ENCODE data around the gene ERRFI1.

The ERRFI1 gene

DNA sequence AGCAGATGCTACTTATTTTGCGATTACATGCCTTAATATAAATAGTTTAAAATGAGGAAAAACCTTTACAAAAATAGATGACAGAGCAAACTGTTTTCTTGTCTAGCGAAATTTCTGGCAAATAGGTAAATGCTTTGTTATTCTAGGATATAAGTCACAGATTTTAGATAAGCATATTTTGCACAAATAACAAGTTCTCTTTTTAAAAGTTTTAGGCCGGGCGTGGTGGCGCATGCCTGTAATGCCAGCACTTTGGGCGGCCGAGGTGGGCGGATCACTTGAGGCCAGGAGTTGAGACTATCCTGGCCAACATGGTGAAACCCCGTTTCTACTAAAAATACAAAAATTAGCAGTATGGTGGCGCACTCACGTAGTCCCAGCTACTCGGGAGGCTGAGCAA lies 20.3 kb upstream of the ERRFI1 start:
- no peak for DNase-seq (ENCODE audit: low spot score)

DNA sequence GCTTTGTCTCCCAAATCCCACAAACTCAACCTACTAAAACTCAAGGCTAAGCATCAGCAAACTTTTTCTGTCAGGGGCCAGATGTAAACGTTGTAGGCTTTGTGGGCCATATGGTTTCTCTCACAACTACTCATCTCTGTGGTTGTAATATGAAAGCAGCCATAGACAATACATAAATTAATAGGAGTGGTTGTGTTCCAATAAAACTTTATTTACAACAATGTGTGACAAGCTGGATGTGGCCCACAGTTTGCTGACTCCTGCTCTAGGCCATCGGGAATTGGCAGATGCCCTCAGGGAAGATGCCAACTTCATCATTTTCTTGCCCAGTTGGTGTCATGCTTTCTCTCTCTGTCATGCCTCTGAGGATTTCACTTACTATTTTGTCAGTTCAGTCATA lies 17.5 kb upstream of the ERRFI1 start:
- no peak for DNase-seq (ENCODE audit: low spot score)

GRCh38 chr1:8042134-8042533 lies 16.0 kb upstream of the ERRFI1 start:
- no peak for DNase-seq (ENCODE audit: low spot score)

DNA sequence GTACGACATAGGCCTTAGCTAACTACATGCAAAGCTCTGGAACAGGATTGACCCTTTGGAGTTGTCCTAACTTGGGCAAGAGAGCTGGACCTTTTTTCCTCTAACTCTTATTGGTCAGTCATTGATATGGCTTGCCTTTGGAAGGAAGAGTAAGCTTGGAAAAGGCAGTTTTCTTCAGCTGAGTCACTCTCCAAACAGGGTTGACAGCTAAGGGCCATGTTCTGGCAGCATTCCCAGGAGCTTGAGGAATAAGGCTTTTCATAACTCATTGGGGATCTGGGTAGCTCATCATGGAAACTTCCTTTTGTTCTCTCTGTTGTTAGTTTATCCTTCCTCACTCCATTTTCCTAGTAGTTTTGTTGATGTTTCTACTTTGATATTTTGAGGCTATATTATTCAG lies 14.5 kb upstream of the ERRFI1 start:
- DNase-seq (ENCODE audit: low spot score) = no peak

DNA sequence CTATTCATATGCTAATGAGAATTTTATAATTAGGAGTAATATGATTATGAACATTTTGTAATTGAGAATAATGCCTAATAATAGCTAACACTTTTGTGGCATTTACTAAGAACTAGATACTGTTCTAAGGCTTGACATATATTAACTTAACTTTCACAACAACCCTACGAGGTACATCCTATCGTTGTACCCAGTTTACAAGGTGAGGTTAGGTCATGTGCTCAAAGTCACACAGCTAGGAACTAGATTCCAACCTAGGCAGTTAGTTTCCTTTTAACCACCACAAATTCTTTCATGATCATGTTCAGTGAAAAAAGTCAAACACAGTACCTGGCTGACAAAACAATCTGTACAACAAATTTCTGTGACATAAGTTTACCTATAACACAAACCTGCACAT lies 13.0 kb upstream of the ERRFI1 start:
- no peak for DNase-seq (ENCODE audit: low spot score)

DNA sequence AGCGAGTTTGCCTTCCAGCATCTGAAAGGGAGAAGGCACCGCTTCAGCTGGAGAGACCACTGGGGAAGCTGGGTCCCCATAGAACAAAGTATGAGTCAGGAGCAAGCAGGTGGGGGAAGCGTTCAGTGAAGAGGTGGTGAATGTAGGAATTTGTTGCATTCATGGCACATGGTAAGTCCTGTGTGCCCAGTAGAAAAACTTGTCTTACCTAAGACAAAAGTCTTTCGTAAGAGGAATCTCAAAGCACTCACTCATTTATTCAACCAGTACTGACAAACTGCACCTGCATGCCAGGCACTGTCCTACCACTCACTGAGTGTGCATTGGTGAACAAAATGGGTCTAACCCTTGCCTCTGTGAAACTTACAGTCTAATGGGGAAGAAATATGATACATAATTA lies 9.2 kb upstream of the ERRFI1 start:
- no peak for DNase-seq (ENCODE audit: low spot score)

GRCh38 chr1:8033322-8033721 lies 7.2 kb upstream of the ERRFI1 start:
- DNase-seq (ENCODE audit: low spot score) = no peak

DNA sequence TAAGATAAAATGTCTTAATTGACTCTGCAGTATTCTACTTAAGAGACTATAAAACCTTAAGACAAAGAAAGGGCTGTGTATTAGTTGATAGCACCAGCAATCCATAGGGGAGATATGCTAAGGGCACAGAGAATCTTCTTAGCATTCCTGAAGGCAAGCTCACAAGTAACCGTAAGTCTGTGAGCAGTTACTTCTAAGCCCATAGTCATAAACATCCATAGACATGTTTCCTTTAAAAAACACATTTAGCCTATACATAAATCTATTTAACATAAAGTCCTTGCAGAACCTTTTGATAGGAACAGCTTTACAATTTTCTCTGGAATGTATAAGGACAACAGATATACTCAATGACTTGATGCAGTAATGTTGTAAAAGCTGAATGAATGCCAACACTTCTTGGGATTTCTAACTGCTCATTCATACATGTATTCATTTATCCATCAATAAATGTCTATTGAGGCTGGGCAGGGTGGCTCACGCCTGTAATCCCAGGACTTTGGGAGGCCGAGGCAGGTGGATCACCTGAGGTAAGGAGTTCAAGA lies 6.3 kb upstream of the ERRFI1 start:
- DNase-seq (ENCODE audit: low spot score) = no peak

- no peak for DNase-seq (ENCODE audit: low spot score)
These were observed 5.2 kb upstream of the ERRFI1 start for GRCh38 chr1:8031176-8031785.

DNA sequence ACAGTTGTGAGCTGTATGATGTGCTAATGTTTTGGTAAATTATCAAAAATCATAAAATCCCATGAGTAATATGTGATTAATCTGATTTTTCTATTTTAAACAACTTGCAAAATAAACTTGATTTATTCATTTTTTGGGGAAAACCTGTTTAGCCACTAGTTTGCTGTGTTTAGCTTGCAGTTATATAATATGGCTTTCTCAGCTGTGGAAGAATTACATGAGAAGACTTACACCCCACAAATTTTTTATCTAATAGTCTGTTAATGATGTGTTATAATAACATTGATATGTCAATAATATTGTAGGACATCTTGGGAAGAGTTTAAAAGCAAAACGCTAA lies 2.4 kb upstream of the ERRFI1 start:
- no peak for DNase-seq (ENCODE audit: low spot score)

GRCh38 chr1:8027748-8028570 lies 1.9 kb upstream of the ERRFI1 start:
- no peak for DNase-seq (ENCODE audit: low spot score)

DNA sequence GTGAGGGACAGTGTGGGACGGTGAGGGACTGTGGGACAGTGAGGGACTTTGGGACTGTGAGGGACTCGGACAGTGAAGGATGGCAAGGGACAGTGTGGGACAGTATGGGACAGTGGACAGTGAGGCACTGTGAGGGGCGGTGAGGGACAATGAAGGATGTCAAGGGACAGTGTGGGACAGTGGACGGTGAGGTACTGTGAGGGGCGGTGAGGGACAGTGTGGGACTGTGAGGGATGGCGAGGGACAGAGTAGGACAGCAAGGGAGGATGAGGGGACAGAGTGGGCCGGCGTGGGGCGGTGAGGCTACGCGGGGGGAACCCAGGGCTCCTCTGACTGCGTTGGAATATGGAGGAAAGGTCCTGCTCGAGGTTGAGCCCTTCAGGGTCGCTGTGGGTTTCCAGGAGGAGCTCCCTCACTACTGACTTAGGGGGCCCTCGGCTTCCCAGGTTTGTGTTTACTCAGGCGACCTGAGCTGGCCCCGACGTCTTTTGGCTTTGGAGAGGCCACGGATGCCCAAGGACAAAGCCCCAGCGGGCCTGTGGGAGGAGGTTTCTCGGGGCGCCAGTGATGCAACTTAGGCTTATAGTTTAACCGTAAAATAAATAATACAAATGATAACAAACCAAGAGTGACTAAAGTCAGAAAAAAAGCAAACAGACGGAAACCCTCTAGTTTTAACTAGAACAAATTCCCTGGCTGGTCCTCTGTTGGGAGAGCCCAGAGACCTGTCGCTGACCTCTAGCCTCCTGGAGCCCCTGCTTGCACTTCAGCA lies 1.1 kb upstream of the ERRFI1 start:
- DNase-seq (ENCODE audit: low spot score) = no peak

DNA sequence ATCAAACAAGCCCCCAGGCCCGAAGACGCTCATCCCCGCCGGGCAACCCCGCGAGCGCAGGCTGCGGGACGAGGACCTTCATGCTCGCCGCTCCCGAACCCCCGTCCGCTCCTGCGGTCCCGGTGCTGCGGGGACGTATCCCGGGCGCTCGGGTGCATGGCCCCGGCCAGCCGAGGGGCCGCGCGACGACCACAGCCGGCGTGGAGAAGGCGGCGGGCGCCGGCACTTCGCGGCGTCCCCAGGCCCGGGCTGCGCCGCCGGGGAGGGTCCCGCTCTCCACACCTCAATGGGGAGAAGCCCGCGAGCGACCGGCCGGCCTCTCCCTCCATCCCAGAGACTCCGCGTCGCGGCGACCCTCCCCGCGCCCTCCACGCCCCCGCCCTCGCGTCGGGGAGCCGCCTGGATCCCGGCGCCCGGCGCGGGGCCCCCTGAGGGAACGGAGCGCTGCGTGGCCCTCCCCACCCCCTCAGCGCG lies 401 bp downstream of the ERRFI1 start:
- no peak for DNase-seq (ENCODE audit: low spot score)

DNA sequence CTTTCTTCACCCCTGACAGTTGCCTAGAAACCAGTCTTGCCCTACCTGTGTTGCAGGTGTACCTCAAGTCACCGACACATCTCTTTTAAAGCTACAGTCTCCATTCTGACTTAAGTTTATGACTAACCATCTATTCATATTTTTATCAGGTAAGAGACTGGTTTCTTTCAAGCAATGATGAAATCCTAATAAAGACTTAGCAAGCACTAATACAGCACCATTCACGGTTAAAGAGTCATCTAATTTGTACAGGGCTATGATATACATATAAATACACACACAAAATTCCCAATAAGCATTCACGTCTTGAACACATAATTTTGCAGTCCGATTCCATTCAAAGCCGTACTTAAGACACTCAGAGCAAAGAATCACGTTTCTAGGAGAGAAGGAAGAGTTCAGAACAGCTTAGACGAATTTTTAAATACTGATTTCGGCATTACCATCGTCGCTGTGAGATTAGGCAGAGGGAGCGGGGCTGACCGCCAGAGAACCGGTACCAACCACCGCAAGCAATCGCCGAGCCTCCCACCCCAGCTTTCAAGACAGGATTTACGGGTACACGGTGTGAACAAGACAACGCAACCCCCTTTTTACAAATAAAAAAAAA lies 943 bp downstream of the ERRFI1 start:
- DNase-seq (ENCODE audit: low spot score) = no peak

- no peak for DNase-seq (ENCODE audit: low spot score)
These were observed 1.8 kb downstream of the ERRFI1 start for GRCh38 chr1:8024329-8024728.

DNA sequence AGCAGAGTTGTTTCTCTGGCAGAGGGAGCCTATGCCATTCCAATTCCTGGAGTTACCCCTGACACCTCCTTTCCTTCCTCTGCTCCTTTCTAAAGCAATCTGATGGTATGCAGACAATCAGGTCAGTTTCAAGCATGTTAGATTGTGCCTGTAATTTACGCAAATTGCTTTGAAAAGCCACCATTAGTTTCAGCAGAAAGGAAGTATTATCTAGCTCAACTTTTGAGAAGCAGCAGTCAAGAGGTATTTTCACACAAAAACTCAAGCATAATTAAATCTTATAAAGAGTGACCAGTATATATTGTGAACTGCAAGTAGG lies 2.2 kb downstream of the ERRFI1 start:
- no peak for DNase-seq (ENCODE audit: low spot score)

GRCh38 chr1:8023287-8023994 lies 2.7 kb downstream of the ERRFI1 start:
- DNase-seq (ENCODE audit: low spot score) = no peak

GRCh38 chr1:8022395-8023286 lies 3.5 kb downstream of the ERRFI1 start:
- no peak for DNase-seq (ENCODE audit: low spot score)

DNA sequence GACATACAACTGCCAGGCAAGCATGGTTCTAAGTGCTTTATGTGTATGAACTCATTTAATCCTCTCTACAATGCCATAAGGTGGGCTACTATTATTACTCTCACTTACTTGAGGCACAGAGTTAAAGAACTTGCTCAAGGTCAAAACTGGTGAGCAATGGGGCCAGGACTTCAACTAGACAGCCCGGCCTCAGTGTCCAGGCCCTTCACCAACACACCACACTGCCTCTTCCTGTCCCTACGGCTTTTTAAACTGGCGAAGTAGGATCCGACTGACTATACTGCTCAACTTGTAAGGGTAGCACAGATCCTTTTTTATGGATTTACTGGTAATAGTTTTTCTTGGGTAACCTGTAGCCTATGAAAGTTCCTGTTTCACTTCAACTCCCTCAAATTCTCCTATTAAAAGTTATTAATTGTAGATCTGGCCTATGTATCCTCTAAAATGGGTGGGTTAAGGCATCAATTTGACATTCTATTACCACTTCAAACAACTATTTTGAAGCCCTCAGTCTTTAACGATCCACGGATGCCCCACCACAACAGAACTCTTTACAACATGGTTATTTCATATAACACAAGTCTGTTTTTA lies 4.3 kb downstream of the ERRFI1 start:
- no peak for DNase-seq (ENCODE audit: low spot score)

- DNase-seq (ENCODE audit: low spot score) = no peak
These were observed 6.1 kb downstream of the ERRFI1 start for GRCh38 chr1:8020032-8020431.

GRCh38 chr1:8019229-8019620 lies 6.9 kb downstream of the ERRFI1 start:
- no peak for DNase-seq (ENCODE audit: low spot score)
